G401.6 (cell line): Measurements from ENCODE around the gene ZP1.

ENCODE experiments used
- FAIRE-seq: peaks from 2 replicates; lab custom pipeline; 2012; peaks lifted over from hg19 to GRCh38; lab: Jason Lieb, UNC

Gene ZP1

GRCh38 chr11:60910281-60910687 lies 42.9 kb downstream of the ZP1 start:
- no peak for FAIRE-seq

- no peak for FAIRE-seq
Observed at GRCh38 chr11:60910711-60911380, 43.5 kb downstream of the ZP1 start.

- no peak for FAIRE-seq
Observed at GRCh38 chr11:60912223-60912850, 45.0 kb downstream of the ZP1 start.

GRCh38 chr11:60912851-60913528 lies 45.6 kb downstream of the ZP1 start:
- FAIRE-seq: no peak

- FAIRE-seq: peak; percentile 70
Observed at GRCh38 chr11:60913793-60914632, 46.7 kb downstream of the ZP1 start, which contains the start of gene TMEM109. Gene TMEM109 (plus strand): TSS chr11:60914158. CDS start chr11:60919694, 5,536 bp downstream.

GRCh38 chr11:60914633-60915247 lies 47.4 kb downstream of the ZP1 start:
- no peak for FAIRE-seq

GRCh38 chr11:60915248-60915914 lies 48.0 kb downstream of the ZP1 start:
- no peak for FAIRE-seq

- no peak for FAIRE-seq
Observed at GRCh38 chr11:60916669-60917206, 49.4 kb downstream of the ZP1 start.

- FAIRE-seq: no peak
Observed at GRCh38 chr11:60917267-60917666, 49.9 kb downstream of the ZP1 start.

GRCh38 chr11:60918251-60918938 lies 51.1 kb downstream of the ZP1 start:
- FAIRE-seq: no peak

- FAIRE-seq: no peak
Observed at GRCh38 chr11:60918939-60919265, 51.6 kb downstream of the ZP1 start.

GRCh38 chr11:60919320-60919719 lies 52.0 kb downstream of the ZP1 start:
- no peak for FAIRE-seq

- FAIRE-seq: no peak
Observed at GRCh38 chr11:60919956-60920355, 52.6 kb downstream of the ZP1 start.

GRCh38 chr11:60921259-60921658 lies 53.9 kb downstream of the ZP1 start:
- FAIRE-seq: no peak

- FAIRE-seq: no peak
Observed at GRCh38 chr11:60921777-60922335, 54.5 kb downstream of the ZP1 start.

GRCh38 chr11:60922906-60923305 lies 55.6 kb downstream of the ZP1 start:
- no peak for FAIRE-seq

GRCh38 chr11:60923326-60923725 lies 56.0 kb downstream of the ZP1 start:
- FAIRE-seq: no peak

GRCh38 chr11:60923800-60924109 lies 56.4 kb downstream of the ZP1 start:
- no peak for FAIRE-seq

- FAIRE-seq: no peak
Observed at GRCh38 chr11:60924110-60924905, 57.0 kb downstream of the ZP1 start, which contains the start of gene TMEM132A. Gene TMEM132A (plus strand): TSS chr11:60924460. CDS start chr11:60924634, 174 bp downstream.
